NCI-H82 (cell line): Measurements from ENCODE around the gene GATA6.

Source experiments
- DNase-seq: peaks from one replicate; lab custom pipeline; 2025; lab: John Stamatoyannopoulos, UW

The GATA6 gene

GRCh38 chr18:22243513-22243912, 74.1 kb downstream of the GATA6 start:
- no peak for DNase-seq

DNA sequence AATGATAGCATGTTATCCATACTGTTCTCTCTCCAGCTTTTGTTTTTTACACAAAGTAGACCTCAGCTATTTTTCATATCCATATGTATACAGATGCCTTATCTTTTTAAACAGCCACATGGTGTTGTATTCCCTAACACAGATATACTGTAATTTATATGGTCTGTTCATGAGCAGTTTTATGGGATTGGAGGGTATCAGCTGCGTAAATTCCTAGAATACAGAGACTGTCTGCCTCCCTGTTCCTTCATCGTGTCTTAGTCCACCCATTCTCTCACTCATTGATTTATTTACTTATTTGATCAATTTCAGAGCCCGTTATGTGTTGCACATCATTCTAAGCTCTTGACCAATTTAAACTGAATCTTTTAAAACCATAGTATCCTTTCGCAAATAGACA, 80.6 kb downstream of the GATA6 start:
- DNase-seq: no peak

DNA sequence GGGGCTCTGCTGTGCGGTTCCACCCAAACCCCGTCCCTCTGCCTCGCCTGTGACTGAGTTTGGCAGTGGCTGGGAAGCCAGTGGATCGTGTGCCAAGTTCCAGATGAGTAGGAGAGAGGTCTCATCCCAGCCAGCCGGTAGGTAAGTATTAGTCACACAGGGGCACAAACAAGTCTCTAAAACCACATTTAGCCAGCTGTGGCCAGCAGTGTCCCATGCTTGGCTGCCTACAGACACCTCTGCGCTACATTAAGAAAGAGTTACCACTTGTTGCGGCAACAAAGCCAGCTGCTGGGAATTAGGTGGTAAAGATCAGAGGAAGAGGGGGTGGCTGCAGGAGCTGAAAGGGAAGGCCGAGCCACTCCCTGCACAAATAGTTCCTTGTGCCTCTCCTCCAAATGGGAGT, 81.2 kb downstream of the GATA6 start:
- DNase-seq: peak; percentile 21
